Astrocyte of the spinal cord (primary cell): ENCODE data around the gene TTR.

ENCODE experiments used
- DNase-seq: peaks from one replicate; pipeline ENCODE4 v3.0.0; 2011; ENCODE audit warnings: low read depth, low spot score
- H3K4me3 ChIP-seq: 2 replicates; pipeline ENCODE4 v1.5.1; 2011; ENCODE audit warnings: low read depth, mild to moderate bottlenecking, low read length, moderate library complexity
- CTCF ChIP-seq: IDR thresholded peaks from 2 replicates; pipeline ENCODE4 v1.5.1; 2012; ENCODE audit warnings: low read depth, mild to moderate bottlenecking, low read length, inconsistent platforms
- in situ Hi-C: cut with HindIII; loops from 2 replicates; pipeline ENCODE4 v1.10.0; 2017; ENCODE audit warnings: low sequenced_read_pairs

The TTR gene

GRCh38 chr18:31595121-31595771 is 3.6 kb downstream of the TTR start:
- no peak overlapping the region for H3K4me3 ChIP-seq
- in situ Hi-C loops: no loop called here
- no peak for TF ChIP-seq CTCF
- DNase-seq: no peak

DNA sequence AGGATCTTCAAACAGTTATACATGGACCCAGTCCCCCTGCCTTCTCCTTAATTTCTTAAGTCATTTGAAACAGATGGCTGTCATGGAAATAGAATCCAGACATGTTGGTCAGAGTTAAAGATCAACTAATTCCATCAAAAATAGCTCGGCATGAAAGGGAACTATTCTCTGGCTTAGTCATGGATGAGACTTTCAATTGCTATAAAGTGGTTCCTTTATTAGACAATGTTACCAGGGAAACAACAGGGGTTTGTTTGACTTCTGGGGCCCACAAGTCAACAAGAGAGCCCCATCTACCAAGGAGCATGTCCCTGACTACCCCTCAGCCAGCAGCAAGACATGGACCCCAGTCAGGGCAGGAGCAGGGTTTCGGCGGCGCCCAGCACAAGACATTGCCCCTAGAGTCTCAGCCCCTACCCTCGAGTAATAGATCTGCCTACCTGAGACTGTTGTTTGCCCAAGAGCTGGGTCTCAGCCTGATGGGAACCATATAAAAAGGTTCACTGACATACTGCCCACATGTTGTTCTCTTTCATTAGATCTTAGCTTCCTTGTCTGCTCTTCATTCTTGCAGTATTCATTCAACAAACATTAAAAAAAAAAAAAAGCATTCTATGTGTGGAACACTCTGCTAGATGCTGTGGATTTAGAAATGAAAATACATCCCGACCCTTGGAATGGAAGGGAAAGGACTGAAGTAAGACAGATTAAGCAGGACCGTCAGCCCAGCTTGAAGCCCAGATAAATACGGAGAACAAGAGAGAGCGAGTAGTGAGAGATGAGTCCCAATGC is 4.6 kb downstream of the TTR start:
- H3K4me3 ChIP-seq: no peak overlapping the region
- TF ChIP-seq CTCF: no peak
- DNase-seq: peak; percentile 35
- in situ Hi-C loops: no loop called here

DNA sequence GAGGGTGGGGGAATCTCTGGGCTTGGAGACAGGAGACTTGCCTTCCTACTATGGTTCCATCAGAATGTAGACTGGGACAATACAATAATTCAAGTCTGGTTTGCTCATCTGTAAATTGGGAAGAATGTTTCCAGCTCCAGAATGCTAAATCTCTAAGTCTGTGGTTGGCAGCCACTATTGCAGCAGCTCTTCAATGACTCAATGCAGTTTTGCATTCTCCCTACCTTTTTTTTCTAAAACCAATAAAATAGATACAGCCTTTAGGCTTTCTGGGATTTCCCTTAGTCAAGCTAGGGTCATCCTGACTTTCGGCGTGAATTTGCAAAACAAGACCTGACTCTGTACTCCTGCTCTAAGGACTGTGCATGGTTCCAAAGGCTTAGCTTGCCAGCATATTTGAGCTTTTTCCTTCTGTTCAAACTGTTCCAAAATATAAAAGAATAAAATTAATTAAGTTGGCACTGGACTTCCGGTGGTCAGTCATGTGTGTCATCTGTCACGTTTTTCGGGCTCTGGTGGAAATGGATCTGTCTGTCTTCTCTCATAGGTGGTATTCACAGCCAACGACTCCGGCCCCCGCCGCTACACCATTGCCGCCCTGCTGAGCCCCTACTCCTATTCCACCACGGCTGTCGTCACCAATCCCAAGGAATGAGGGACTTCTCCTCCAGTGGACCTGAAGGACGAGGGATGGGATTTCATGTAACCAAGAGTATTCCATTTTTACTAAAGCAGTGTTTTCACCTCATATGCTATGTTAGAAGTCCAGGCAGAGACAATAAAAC is 6.5 kb downstream of the TTR start:
- no peak for TF ChIP-seq CTCF
- DNase-seq: no peak
- in situ Hi-C loops: no loop called here
- H3K4me3 ChIP-seq: no peak overlapping the region

DNA sequence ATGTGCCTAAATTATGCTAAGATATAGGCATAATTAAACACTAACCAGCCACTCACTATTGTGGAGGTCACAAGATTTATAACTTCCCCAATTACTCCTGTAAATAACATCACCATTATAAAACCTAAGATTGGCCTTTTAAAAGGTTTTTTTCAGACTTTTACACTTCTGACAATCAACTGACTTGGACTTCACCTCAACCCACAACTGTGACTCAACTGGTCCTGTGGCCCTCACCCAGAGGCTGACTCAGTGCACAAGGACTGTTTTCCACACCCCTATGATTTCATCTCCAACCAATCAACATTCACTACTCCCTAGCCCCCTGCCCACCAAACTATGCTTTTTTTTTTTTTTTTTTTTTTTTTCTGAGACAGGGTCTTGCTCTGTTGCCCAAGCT is 11.6 kb downstream of the TTR start:
- TF ChIP-seq CTCF: no peak
- H3K4me3 ChIP-seq: no peak overlapping the region
- in situ Hi-C loops: no loop called here
- DNase-seq: peak; percentile 29

DNA sequence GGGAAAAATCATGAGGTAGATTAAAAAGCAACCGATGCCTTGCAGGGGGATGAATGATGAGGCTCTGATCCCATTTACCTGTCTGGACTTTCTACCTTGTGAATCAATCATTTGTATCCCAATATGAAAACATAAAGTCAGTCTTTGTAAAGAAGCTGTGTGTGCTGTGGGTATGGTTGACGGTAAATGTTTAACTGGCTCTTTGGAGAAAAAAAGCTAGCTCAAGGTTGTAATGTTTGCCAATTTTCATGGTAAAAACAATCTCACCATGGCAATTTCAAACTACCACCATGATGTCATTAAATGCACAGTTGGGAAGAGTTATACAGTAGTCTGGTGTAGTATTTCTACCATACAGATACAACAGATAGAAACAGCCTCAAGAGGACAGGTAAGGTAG is 14.6 kb downstream of the TTR start:
- in situ Hi-C loops: no loop called here
- TF ChIP-seq CTCF: no peak
- DNase-seq: no peak
- no peak overlapping the region for H3K4me3 ChIP-seq

DNA sequence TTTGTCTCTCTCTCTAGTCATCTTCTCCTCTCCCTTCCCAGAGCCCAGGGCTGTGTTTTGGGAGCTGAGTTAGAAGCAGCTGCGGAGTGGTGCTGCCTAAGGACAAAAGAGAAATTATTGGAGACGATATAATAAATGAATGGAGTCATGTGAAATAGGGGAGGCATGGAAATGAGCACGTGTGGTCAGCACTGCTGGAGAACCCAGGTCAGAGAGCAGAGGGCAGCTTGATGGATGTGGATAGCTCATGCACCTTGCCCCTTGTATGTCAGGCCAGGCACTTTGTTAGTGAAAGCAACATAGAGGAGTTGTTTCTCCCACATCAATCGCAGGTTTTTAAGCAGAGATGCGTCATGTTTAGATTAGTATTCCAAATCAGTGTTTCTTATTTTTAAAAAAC is 15.7 kb downstream of the TTR start:
- no peak overlapping the region for H3K4me3 ChIP-seq
- TF ChIP-seq CTCF: no peak
- DNase-seq: no peak
- in situ Hi-C loops: no loop called here
